ENCODE results near the gene SPDYC.

GRCh38 chr11:65156926-65157325 lies 13.1 kb upstream of the SPDYC start:
- TF ChIP-seq CTCF (IDR thresholded peaks at IDR 0.05; ENCODE audit: low read length), result no peak
- TF ChIP-seq EZH2phosphoT487 (IDR thresholded peaks at IDR 0.05; ENCODE audit: low read length), result no peak
- no peak for TF ChIP-seq EZH2 (optimal IDR thresholded peaks at IDR 0.05; ENCODE audit: low read depth, low read length)

Measured in MM.1S (cell line).